A204.1 (cell line): ENCODE results near the gene TAP2.
"Not testable (repeated sequence)": the region's sequence is repeated elsewhere in the genome, so short reads cannot be mapped to it uniquely, and the experiment has no call there.

Experiments used
- FAIRE-seq: peaks from 2 replicates; lab custom pipeline; 2012; peaks lifted over from hg19 to GRCh38; lab: Jason Lieb, UNC

Gene TAP2

DNA sequence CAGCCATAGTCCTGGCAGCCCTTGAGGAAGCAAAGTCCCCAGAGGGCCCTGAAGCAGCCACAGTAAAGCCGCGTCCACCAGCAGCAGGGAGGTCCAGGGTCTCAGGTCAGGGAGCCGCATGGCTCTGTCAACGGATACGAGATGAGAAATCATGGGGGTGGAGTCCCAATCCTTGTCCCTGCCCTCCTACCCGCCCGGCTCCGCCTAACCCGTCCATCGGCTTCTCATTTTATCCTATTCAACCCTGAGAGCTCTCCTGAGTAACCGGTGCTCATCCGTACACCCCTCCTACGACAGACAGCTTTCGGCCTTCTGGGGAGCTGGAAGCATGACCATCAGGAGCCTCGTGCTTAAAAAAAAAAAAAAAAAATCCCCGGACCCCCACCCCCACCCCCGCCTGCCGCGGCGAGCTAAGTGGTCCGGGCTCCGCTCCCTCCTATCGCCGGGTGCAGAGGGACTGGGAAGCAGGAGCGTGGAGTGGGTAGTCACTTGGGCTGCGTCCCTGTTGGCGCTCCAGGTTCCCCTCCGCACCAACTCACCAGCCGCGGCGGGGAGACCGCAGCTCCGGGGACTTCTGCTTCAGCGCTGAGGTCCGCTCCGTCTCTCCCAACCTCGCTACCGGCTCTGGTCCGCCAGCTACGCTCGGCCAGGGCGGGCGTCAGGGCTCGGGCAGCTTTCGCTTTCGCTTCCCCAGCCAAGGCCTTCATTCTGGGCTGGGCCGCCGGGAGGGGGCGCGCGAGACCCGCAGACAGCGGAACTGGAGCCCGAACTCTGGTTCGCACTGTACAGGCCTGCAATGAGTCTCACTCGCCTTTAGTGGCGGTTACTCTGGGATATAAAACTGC lies at the start of gene TAP2:
TAP2 (minus strand) TSS at position 626 of the 845 bp plus-strand sequence; CDS start at position 120, 506 bp downstream.
- FAIRE-seq = peak; percentile 44

DNA sequence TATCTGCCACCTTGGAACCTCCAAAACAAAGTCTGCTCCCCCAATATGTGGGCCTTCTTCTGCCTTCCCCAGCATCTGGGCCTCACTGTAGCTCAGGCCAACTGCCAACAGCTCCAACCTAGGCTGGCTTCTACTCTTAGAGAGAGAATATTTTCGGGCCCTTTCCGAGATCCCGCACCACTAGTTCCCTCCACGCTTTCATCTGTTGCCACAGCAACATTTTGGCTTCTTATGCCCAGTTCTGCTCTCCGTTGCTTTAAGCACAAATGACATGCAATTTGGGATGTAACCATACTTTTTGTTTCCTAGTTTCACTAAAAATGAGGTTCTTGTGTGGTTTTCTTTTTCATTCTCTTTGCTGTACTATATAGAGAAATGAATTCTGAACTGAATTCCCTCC lies 49.1 kb upstream of the TAP2 start:
- no peak for FAIRE-seq

DNA sequence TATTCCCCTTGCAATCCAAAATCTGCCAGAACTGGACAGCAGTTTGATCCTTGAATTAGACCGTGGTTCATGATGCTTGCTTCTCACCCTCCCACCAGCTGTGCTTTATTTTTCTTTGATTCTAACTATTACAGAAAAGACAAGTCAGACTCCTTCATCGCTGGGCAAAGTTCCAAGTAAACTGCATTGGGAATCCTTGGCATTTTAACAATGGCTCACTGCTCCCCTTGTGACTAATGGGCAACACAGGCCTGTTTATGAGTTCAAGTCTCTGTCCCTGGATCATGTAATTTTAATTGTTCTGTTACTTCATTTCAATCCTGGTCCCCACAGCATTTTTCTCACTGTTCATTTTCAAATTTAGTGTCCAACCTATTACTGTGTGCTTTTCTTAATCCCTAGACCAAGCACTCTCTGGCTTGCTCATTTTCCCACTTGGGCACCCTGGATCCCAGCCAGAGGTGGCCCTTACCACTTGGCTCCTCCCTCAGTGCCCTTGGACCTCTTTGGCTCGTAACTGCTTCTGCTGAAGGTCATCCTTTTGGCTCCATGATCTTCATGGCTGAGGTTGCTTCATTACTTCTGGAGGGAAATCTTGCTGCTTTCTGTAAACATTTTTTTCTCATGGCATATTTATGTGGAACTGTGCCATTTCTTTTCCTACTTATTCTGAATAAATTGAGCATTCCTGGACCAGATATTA lies 48.3 kb upstream of the TAP2 start:
- no peak for FAIRE-seq

DNA sequence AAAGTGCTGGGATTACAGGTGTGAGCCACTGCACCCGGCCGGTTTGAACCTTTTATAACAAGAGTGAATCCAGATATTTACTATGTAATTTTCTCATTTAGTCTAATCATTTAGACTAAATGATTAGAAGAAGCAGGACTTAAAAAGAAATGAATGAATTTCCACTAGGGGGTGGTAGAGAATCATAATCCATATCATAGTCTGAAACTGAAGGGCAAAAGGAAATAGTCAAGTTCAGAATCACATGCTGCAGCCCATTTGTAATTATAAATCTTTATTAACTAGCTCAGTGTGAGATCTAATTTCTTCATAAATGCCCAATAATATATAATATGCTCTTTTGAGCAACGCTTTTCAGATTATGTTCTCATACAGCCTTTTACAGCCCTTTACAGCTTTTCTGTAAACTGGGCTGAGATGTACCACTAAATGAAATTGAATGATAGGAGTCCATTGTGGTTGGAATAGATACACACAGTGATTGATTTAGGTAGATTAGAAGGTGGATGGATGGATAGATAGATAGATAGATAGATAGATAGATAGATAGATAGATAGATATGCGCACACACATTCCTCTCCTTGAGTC lies 47.3 kb upstream of the TAP2 start:
- peak; percentile 96 for FAIRE-seq

DNA sequence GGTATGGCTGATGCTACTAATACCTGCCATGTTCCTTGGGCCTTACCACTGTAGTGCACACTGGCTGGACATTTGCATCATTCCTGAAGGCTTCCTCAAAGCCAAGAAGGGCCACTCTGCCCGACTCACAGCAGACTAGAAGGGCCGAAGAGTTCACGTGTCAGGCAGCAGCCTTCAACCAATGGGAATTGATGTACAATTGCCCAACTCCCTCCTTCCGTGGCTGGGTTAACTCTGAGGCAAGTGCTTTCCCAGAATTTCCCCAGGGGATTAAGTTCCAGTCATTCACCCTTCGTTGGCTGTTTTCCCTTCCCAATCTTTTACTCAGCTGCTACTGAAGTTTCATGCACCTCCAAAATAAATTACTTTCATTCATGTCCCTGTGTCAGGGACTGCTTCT lies 45.2 kb upstream of the TAP2 start:
- FAIRE-seq = no peak

DNA sequence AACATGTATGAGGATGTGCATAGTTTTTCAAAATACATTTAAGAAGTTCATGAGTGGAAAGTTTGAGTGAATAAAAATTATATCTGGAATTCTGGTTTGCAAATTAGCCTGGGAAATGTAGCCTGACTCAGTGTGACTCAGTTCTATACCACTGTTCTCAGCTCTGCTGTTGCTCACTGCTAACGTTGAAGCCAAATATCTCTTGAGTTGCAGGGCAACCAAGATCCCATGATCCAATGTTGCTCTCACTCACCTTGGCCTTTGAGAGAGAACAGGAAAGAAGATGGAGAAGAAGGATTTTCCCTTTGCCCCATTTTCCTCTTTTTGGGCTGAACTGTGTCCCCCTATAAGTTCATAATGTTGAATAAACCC lies 44.3 kb upstream of the TAP2 start:
- FAIRE-seq = no peak

- not testable (repeated sequence) for FAIRE-seq
Observed at GRCh38 chr6:32880962-32881361, 42.4 kb upstream of the TAP2 start.

DNA sequence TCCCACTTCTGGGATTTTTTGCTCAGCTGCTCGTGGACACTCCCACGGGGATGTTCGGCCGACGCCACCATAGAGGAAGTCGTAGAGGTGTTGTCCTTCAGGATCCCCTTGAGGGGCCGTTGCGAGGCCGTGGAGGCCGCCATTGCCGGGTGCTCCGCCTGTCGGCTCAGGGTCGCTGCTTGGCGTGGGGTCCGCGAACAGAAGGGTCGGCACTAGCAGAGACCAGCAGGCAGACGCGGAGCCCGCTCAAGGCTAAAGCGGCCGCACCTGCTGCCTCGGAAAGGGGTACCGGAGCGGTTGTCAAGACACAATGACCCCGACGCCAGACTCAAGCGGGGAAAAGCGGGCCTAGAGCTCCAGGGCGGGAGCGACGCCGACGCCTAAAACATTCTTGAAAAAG lies 41.2 kb upstream of the TAP2 start:
- FAIRE-seq = no peak

- no peak for FAIRE-seq
Observed at GRCh38 chr6:32876603-32877002, 38.1 kb upstream of the TAP2 start.

GRCh38 chr6:32873947-32874346 lies 35.4 kb upstream of the TAP2 start:
- not testable (repeated sequence) for FAIRE-seq

DNA sequence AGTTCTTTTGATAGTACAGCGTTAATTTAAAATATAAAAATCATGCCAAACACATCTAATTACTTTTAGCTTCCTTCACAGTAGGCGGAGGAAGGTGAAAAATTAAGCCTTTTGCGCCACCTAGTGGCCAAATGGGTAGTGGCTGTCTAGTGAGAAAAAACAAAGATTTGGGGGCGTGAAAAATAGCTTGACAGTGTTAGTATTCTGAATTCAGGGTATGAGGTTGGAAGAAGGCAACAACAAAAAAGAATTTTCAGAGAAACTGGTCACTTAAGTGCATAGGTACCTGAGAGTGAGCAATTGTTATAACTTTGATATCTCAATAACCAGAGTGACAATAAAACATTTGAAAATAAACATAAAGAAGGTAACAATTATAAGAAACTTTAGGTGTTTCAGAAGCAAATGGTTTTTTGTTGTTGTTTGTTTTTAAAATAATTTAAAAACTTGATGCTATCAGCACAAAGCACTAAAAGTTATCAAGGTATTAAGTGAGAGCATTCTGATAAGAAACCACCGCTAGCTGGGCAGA lies 29.8 kb upstream of the TAP2 start:
- peak; percentile 97 for FAIRE-seq

GRCh38 chr6:32867554-32868256 lies 29.2 kb upstream of the TAP2 start:
- no peak for FAIRE-seq

DNA sequence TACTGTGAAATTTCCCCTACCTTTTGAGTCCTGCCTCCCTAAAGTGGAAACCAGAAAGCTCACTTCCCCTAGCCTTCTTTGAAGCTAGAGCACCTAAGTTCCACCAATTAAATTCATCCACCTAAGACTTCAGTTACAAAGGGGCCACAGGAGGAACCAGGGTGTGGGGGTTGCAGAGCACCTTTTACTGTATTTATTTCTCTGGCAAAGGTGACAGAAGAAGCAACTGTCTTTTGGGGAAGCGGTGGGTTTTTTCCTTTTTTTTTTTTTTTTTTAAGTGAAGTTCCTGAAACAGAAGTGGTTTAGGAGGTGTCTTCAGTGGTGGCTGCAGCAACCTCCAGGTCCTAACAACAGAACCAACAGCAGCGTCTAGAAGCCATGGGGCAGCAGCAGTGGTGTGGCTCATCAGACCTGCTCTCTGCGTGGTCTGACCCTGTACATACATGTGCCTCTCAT lies 28.5 kb upstream of the TAP2 start:
- FAIRE-seq = no peak

- no peak for FAIRE-seq
Observed at GRCh38 chr6:32865724-32866443, 27.3 kb upstream of the TAP2 start.

DNA sequence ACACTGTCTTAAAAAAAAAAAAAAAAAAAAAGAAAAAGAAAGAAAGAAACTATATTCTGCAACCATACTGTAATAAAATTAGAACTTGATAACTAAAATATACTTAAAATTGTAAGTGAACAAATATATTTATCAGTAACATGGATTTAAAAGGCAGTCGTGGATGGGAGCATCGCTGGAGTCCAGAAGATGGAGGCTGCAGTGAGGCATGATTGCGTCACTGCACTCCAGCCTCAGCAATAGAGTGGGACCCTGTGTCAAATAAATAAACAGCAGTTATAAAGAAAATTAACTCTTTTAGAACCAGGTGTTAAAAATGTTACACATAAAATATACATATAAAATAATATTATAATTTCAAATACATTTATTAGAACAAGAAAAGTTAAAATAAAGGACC lies 24.2 kb upstream of the TAP2 start:
- no peak for FAIRE-seq

- no peak for FAIRE-seq
Observed at GRCh38 chr6:32860674-32861073, 22.1 kb upstream of the TAP2 start.

- no peak for FAIRE-seq
Observed at GRCh38 chr6:32858194-32858593, 19.7 kb upstream of the TAP2 start.

DNA sequence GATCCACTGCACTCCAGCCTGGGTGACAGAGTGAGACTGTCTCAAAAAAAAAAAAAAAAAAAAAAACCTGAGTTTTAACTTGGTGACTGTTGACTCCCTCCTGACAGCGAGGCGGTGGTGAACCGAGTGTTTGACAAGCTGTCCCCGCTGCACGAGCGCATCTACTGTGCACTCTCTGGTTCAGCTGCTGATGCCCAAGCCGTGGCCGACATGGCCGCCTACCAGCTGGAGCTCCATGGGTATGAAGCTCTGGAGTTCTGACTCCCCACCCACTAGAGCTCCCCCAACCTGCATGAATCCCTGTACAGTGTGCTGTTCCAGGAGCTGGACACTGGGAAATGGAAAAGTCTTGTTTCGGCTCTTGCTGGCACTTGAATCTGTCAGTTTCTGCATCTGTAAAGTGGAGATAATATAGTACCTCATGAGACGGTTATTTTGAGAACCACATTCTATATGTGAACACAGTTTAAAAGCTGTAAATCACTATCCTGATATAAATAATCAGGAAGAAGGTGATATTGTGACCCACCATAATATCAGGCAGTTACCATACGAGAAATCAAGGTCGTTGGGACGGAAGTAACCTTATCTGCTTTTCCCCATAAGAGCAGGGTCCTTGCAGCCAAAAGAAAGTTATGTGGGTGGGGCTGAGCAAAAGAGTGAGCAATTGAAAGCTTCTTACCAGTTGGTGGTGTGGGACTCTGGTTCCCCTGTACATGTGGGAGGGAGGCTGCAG lies 18.8 kb upstream of the TAP2 start:
- FAIRE-seq = no peak

GRCh38 chr6:32855467-32856174 lies 17.1 kb upstream of the TAP2 start:
- no peak for FAIRE-seq
